NCI-H2171 treated with DMSO at 0.1 percent for 48 hours (cell line): ENCODE measurements around the gene IGF2BP1.
"Not testable (repeated sequence)": the region's sequence is repeated elsewhere in the genome, so short reads cannot be mapped to it uniquely, and the experiment has no call there.

Source experiments
- DNase-seq: peaks from one replicate; lab custom pipeline; 2025; lab: John Stamatoyannopoulos, UW

IGF2BP1 gene

GRCh38 chr17:49101054-49101534 is 103.9 kb downstream of the IGF2BP1 start:
- no peak for DNase-seq

- DNase-seq = not testable (repeated sequence)
Observed at GRCh38 chr17:49103360-49103759, 106.2 kb downstream of the IGF2BP1 start.

- DNase-seq = no peak
Observed at GRCh38 chr17:49104511-49105074, 107.4 kb downstream of the IGF2BP1 start.
